HL-60 (cell line): Measurements from ENCODE around the gene PRND.

ENCODE experiments used
- CTCF ChIP-seq: IDR thresholded peaks from one replicate; pipeline ENCODE4 v1.5.1; 2011; ENCODE audit warnings: low read length, control low read depth, inconsistent platforms; ENCODE audit not compliant: insufficient read depth
- POLR2AphosphoS5 ChIP-seq: IDR thresholded peaks from 2 replicates; pipeline ENCODE4 v1.6.1; 2012; ENCODE audit warnings: low read depth

- TF ChIP-seq POLR2AphosphoS5 (no peak), CTCF (no peak)
Measured at GRCh38 chr20:4774207-4774606, 52.5 kb downstream of the PRND start.
